ENCODE measurements around the gene PHF13.
"Not testable (repeated sequence)": the region's sequence is repeated elsewhere in the genome, so short reads cannot be mapped to it uniquely, and the experiment has no call there.

PHF13 gene

DNA sequence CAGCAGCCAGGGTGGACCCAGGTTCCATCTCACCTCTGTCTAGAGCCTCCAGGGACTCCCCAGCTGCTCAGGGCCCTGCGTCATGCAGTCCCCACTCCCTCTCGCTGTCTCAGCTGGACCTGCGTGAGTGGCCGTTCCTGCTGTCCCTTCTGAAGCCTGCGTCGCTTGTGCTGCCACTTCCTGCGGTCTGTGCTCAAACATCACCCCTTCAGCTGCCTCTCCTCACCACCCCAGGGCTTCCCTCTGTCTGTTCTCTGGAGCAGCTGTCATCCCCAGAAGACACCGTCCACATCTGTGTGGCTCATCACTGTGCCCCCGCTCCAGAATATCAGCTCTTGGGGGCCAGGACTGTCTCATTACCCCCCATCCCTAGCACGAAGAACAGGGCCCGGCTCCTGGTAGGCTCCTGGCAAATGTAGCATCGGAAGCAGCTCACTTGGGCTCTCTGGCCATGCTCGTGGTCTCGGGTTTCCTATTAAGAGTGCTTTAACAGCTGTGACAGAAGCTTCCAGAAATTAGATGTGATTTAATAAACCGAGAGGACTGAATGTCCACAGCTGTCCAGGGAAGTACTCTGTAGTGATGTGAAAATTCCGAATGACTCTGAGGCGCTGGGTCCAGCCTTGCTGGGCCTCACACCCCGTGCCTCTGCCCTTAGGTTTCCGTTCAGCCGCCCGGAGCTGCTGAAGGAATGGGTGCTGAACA lies 14.5 kb downstream of the PHF13 start:
- Histone ChIP-seq H3K4me1 (ENCODE audit: insufficient read depth, low read length) (no peaks in the 10 kb centered on the region; the same call in 1 of the 2 replicates), H3K27ac (ENCODE audit: low read length) (no peak overlapping the region), H3K4me3 (ENCODE audit: low read length) (no peak overlapping the region), H3K36me3 (ENCODE audit: insufficient read depth, low read depth, low read length) (peaks cover 51% of the 10 kb centered on the region), H3K9me3 (ENCODE audit: insufficient read depth, low read depth, low read length) (no peaks in the 10 kb centered on the region), H3K27me3 (ENCODE audit: insufficient read depth, low read length) (no peaks in the 10 kb centered on the region), H3K9ac (ENCODE audit: low read depth, low read length) (no peak overlapping the region)

- Histone ChIP-seq H3K36me3 (ENCODE audit: insufficient read depth, low read depth, low read length) (peaks cover 51% of the 10 kb centered on the region), H3K4me3 (ENCODE audit: low read length) (no peak overlapping the region), H3K27ac (ENCODE audit: low read length) (no peak overlapping the region), H3K9ac (ENCODE audit: low read depth, low read length) (no peak overlapping the region), H3K9me3 (ENCODE audit: insufficient read depth, low read depth, low read length) (no peaks in the 10 kb centered on the region), H3K4me1 (ENCODE audit: insufficient read depth, low read length) (no peaks in the 10 kb centered on the region; the same call in 1 of the 2 replicates), H3K27me3 (ENCODE audit: insufficient read depth, low read length) (no peaks in the 10 kb centered on the region)
These were observed 15.5 kb downstream of the PHF13 start for GRCh38 chr1:6628971-6629479.

DNA sequence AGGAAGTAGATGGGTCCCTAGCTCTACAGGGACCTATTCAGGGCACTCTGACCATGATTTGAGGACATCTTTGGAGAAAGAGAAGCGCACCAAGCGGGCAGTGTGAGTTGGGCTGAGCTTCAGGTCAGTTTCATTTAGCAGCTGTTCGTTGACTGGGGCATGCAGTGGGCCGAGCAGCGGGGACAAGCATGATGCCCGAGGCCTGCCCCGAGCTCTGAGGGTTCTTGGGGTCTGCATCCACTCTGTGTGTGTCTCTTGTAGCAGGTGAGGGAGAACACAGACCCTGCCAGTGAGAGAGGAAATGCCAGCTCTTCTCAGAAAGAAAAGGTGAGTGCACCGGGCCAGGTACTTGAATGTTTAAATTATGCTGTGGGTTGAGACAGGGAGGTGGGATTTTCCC lies 16.5 kb downstream of the PHF13 start:
- H3K9ac ChIP-seq (ENCODE audit: low read depth, low read length), result no peak overlapping the region
- H3K4me3 ChIP-seq (ENCODE audit: low read length), result no peak overlapping the region
- H3K27ac ChIP-seq (ENCODE audit: low read length), result no peak overlapping the region
- H3K36me3 ChIP-seq (ENCODE audit: insufficient read depth, low read depth, low read length), result peaks cover 59% of the 10 kb centered on the region
- H3K9me3 ChIP-seq (ENCODE audit: insufficient read depth, low read depth, low read length), result no peaks in the 10 kb centered on the region
- H3K4me1 ChIP-seq (ENCODE audit: insufficient read depth, low read length), result no peaks in the 10 kb centered on the region; the same call in 1 of the 2 replicates
- no peaks in the 10 kb centered on the region for H3K27me3 ChIP-seq (ENCODE audit: insufficient read depth, low read length)

DNA sequence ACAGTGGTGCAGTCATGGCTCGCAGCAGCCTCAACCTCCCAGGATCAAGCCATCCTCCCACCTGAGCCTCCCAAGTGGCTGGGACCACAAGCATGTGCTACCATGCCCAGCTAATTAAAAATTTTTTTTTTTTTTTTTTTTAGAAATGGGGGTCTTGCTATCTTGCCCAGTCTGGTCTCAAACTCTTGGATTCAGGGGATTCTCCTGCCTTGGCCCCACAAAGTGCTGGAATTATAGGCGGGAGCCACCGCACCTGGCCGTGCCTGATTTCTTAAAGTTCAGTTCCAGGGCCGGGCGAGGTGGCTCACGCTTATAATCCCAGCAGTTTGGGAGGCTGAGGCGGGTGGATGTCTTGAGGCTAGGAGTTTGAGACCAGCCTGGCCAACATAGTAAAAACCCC lies 17.5 kb downstream of the PHF13 start:
- no peaks in the 10 kb centered on the region; the same call in 1 of the 2 replicates for H3K4me1 ChIP-seq (ENCODE audit: insufficient read depth, low read length)
- H3K27ac ChIP-seq (ENCODE audit: low read length), result no peak overlapping the region
- no peak overlapping the region for H3K4me3 ChIP-seq (ENCODE audit: low read length)
- no peaks in the 10 kb centered on the region for H3K9me3 ChIP-seq (ENCODE audit: insufficient read depth, low read depth, low read length)
- no peak overlapping the region for H3K9ac ChIP-seq (ENCODE audit: low read depth, low read length)
- H3K36me3 ChIP-seq (ENCODE audit: insufficient read depth, low read depth, low read length), result peaks cover 69% of the 10 kb centered on the region
- no peaks in the 10 kb centered on the region for H3K27me3 ChIP-seq (ENCODE audit: insufficient read depth, low read length)

DNA sequence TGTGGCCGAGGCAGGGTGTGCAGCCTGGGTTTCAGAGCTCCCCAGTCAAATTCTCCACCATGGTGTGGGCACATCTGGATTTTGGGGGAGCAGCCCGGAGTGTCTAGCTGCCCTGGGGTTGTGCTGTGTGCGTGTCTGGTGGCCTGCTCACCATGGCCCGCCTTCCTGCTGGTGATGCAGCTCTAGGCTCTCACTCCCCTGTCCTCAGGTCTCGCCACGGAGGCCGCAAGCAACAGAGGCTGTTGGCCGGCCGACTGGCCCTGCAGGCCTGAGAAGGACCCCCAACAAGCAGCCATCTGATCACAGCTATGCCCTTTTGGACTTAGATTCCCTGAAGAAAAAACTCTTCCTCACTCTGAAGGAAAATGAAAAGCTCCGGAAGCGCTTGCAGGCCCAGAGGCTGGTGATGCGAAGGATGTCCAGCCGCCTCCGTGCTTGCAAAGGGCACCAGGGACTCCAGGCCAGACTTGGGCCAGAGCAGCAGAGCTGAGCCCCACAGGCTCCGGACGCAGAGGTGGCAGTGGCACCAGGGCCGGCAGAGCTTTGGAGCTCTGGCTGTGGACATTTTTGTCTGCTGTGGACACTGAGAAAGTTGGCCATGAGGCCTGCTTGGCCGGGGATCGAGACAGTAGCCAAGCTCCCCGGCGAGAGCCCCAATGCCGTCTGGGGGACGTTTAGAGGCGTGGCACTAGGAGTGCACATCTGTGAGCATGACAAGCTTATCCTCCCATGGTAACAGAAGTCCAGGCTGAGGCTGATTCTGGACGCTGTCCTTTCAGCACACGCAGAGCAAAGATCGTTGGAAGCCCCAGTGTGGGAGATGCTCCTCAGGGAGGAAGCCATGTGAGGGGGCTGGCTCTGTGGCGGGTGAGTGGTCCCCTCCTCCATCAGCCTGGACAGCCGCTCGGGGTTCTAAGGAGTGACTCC lies 19.3 kb downstream of the PHF13 start:
- Histone ChIP-seq H3K36me3 (ENCODE audit: insufficient read depth, low read depth, low read length) (peaks cover 83% of the 10 kb centered on the region), H3K9ac (ENCODE audit: low read depth, low read length) (no peak overlapping the region), H3K4me3 (ENCODE audit: low read length) (no peak overlapping the region), H3K4me1 (ENCODE audit: insufficient read depth, low read length) (no peaks in the 10 kb centered on the region), H3K27me3 (ENCODE audit: insufficient read depth, low read length) (no peaks in the 10 kb centered on the region), H3K27ac (ENCODE audit: low read length) (no peak overlapping the region), H3K9me3 (ENCODE audit: insufficient read depth, low read depth, low read length) (no peaks in the 10 kb centered on the region)

DNA sequence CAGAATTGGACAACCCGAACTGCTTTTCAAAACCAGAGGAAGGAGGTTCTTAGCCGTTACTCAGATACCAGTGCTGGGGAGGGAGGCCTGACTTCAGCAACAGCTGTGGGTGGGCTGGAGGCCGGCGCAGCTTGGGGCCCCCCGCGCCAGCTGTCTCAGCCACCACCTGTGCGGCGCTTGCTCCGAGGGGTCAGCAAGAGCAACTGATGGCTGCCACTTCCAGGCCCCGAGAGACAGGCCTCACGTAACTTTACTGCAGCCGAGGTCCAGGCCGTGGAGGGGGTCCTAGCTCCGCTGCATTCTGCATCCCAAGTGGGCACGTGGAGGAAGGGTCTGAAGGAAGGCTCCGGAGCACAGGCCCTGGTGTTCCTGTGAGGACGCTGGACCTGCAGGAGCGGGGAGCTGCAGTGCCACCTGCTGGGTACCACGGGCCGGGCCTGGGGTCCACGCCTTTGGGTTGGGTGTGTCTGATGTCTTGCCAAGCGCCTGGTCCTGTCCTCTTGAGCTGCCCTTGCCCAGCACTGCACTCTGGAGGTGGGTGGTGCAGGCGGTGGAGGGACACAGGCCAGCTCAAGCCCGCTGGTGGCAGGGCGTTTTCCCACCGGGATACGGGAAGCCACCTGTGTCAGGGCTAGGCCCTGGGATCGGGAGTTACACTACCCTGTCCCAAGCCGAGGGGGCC lies 21.0 kb downstream of the PHF13 start:
- no peak overlapping the region for H3K27ac ChIP-seq (ENCODE audit: low read length)

GRCh38 chr1:6635161-6635909 lies 21.8 kb downstream of the PHF13 start:
- Histone ChIP-seq H3K4me3 (ENCODE audit: low read length) (no peak overlapping the region), H3K27ac (ENCODE audit: low read length) (no peak overlapping the region), H3K9me3 (ENCODE audit: insufficient read depth, low read depth, low read length) (no peaks in the 10 kb centered on the region), H3K27me3 (ENCODE audit: insufficient read depth, low read length) (no peaks in the 10 kb centered on the region), H3K4me1 (ENCODE audit: insufficient read depth, low read length) (no peaks in the 10 kb centered on the region), H3K36me3 (ENCODE audit: insufficient read depth, low read depth, low read length) (peaks cover 83% of the 10 kb centered on the region), H3K9ac (ENCODE audit: low read depth, low read length) (no peak overlapping the region)

More for the DNA sequence above, 21.0 kb downstream of the PHF13 start:
- Histone ChIP-seq H3K4me1 (ENCODE audit: insufficient read depth, low read length) (no peaks in the 10 kb centered on the region), H3K4me3 (ENCODE audit: low read length) (no peak overlapping the region), H3K27me3 (ENCODE audit: insufficient read depth, low read length) (no peaks in the 10 kb centered on the region), H3K9ac (ENCODE audit: low read depth, low read length) (no peak overlapping the region), H3K36me3 (ENCODE audit: insufficient read depth, low read depth, low read length) (peaks cover 83% of the 10 kb centered on the region), H3K9me3 (ENCODE audit: insufficient read depth, low read depth, low read length) (no peaks in the 10 kb centered on the region)

DNA sequence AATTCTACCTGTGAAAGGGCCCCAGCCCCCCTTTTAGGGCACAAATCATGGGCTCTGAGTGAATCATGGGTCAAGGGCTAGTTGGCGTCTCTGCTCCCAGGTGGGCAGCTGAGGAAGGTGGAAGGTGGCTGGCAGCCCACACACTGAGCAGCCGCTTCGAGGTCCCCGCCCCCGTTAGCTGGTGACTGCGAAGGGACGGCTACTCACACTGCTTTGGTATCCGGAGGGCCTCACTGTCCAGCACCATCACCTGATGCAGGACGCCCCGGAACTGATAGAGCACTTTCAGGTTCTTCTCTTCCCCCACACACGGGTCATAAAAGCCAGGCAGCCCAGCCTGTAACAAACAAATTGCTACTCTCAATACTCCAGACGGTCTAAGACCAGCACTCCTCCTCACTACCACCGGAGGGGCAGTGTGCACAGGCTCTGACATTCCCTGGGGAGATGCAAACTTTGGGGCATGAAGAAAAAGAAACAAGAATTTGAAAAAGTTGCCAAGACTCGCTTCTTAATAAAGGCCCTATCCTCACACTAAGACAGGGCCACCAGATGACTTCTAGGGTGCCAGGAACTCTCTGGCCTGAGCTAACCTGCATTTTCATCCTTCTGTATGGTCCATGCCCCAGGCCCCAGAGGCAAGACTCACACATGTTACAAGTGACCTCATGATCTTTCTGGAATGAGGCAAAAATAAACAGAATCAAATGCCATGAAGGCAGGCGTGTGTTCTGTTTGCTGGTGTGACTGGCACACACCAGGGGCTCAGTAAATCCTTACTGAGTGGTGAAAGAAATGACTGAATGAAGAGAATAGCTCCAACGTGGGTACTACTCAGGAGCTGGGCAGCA lies 22.6 kb downstream of the PHF13 start:
- Histone ChIP-seq H3K27me3 (ENCODE audit: insufficient read depth, low read length) (no peaks in the 10 kb centered on the region), H3K4me1 (ENCODE audit: insufficient read depth, low read length) (no peaks in the 10 kb centered on the region), H3K4me3 (ENCODE audit: low read length) (no peak overlapping the region), H3K36me3 (ENCODE audit: insufficient read depth, low read depth, low read length) (peaks cover 90% of the 10 kb centered on the region), H3K9ac (ENCODE audit: low read depth, low read length) (no peak overlapping the region), H3K27ac (ENCODE audit: low read length) (no peak overlapping the region), H3K9me3 (ENCODE audit: insufficient read depth, low read depth, low read length) (no peaks in the 10 kb centered on the region)

GRCh38 chr1:6636778-6637177 lies 23.2 kb downstream of the PHF13 start:
- H3K9ac ChIP-seq (ENCODE audit: low read depth, low read length); H3K9me3 ChIP-seq (ENCODE audit: insufficient read depth, low read depth, low read length); H3K27me3 ChIP-seq (ENCODE audit: insufficient read depth, low read length); H3K4me3 ChIP-seq (ENCODE audit: low read length); H3K4me1 ChIP-seq (ENCODE audit: insufficient read depth, low read length); H3K27ac ChIP-seq (ENCODE audit: low read length): not testable (repeated sequence)
- H3K36me3 ChIP-seq (ENCODE audit: insufficient read depth, low read depth, low read length), result peaks cover 94% of the 10 kb centered on the region

DNA sequence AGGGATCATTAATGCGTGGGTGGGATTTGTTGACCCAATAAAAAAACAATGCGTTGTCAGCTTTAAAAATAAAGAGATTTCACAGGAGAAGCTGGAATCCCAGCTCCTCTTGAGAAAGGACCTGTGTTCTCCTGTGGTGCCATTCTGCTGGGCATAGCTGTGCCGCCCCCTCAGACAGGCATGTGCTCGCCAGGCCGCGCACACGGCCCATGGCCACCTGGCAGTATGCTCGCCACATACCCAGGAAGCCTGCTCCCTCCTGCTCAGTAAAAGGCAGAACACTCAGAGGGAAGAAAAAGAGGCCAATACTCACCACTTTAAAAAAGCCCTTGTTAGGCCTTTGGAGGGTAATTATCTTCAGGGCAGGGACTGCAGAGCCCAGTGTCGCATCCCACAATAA lies 24.2 kb downstream of the PHF13 start:
- Histone ChIP-seq H3K9me3 (ENCODE audit: insufficient read depth, low read depth, low read length) (no peaks in the 10 kb centered on the region), H3K9ac (ENCODE audit: low read depth, low read length) (no peak overlapping the region), H3K4me1 (ENCODE audit: insufficient read depth, low read length) (no peaks in the 10 kb centered on the region), H3K36me3 (ENCODE audit: insufficient read depth, low read depth, low read length) (peaks cover 97% of the 10 kb centered on the region), H3K27me3 (ENCODE audit: insufficient read depth, low read length) (no peaks in the 10 kb centered on the region), H3K4me3 (ENCODE audit: low read length) (no peak overlapping the region), H3K27ac (ENCODE audit: low read length) (no peak overlapping the region)
